HEK293 (cell line): ENCODE measurements around the gene WWTR1.

ENCODE experiments used
- CTCF ChIA-PET: fragments of 350-600 bp; formaldehyde crosslinking; extraction: SDS; loops from one replicate; lab custom pipeline; 2021; ENCODE audit warnings: antibody characterized with exemption; lab: Yijun Ruan, JAX
- POLR2A ChIA-PET: fragments of 300-600 bp; formaldehyde crosslinking; extraction: SDS; loops from one replicate; lab custom pipeline; 2020; ENCODE audit warnings: antibody characterized with exemption, inconsistent platforms; lab: Yijun Ruan, JAX
- H3K27ac ChIP-seq: fragments of 200-500 bp; sonication (Bioruptor generic); 2 replicates; pipeline ENCODE4 v1.5.1; 2014; ENCODE audit warnings: low read depth, low read length, control low read depth, inconsistent platforms; ENCODE audit errors: extremely low read depth
- H3K36me3 ChIP-seq, 2 experiments: fragments of 200-500 bp in 1 of 2; sonication (Bioruptor generic) in 1 of 2; 1 replicate in 1 of 2; 2 replicates in 1 of 2; pipeline ENCODE4 v1.5.1; 2014 to 2017; ENCODE audit warnings: inconsistent platforms in 2 of 2, low read length in 2 of 2; ENCODE audit not compliant: control insufficient read depth in 2 of 2, insufficient read depth in 1 of 2
- H3K4me1 ChIP-seq: fragments of 200-500 bp; sonication (Bioruptor generic); 2 replicates; pipeline ENCODE4 v1.5.1; 2014; ENCODE audit warnings: mild to moderate bottlenecking, low read length, inconsistent platforms; ENCODE audit not compliant: control insufficient read depth, insufficient read depth
- H3K4me3 ChIP-seq: 2 replicates; pipeline ENCODE4 v1.5.1; 2011; ENCODE audit warnings: low read depth, mild to moderate bottlenecking, control low read depth, low read length, moderate library complexity
- H3K9me3 ChIP-seq: fragments of 200-500 bp; sonication (Bioruptor generic); 2 replicates; pipeline ENCODE4 v1.5.1; 2014; ENCODE audit warnings: low read depth, low read length, inconsistent platforms; ENCODE audit not compliant: control insufficient read depth, insufficient read depth
- BCL11B ChIP-seq: fragments of 450-650 bp; formaldehyde crosslinking; IDR thresholded peaks from 2 replicates; pipeline ENCODE4 v1.5.1; 2016; ENCODE audit warnings: low read depth, missing biosample characterization, missing genetic modification characterization
- HOXC10 ChIP-seq: sonication (generic); formaldehyde crosslinking; IDR thresholded peaks from 2 replicates; pipeline ENCODE4 v1.8.1; 2023; ENCODE audit warnings: mild to moderate bottlenecking, missing genetic modification reagents
- KLF10 ChIP-seq: fragments of 450-650 bp; IDR thresholded peaks from 2 replicates; pipeline ENCODE4 v1.5.1; 2018; ENCODE audit warnings: missing biosample characterization, mild to moderate bottlenecking, missing genetic modification characterization
- MZF1 ChIP-seq: fragments of 450-650 bp; formaldehyde crosslinking; IDR thresholded peaks from 2 replicates; pipeline ENCODE4 v1.5.1; 2017; ENCODE audit warnings: missing biosample characterization, missing genetic modification characterization, borderline replicate concordance
- PBX3 ChIP-seq: sonication (generic); formaldehyde crosslinking; IDR thresholded peaks from 2 replicates; pipeline ENCODE4 v1.8.1; 2022; ENCODE audit warnings: mild to moderate bottlenecking, moderate library complexity, missing genetic modification reagents
- PRDM1 ChIP-seq: fragments of 450-650 bp; formaldehyde crosslinking; IDR thresholded peaks from 2 replicates; pipeline ENCODE4; 2016; ENCODE audit warnings: missing biosample characterization, missing genetic modification characterization
- RBAK ChIP-seq: fragments of 450-650 bp; formaldehyde crosslinking; IDR thresholded peaks from 2 replicates; pipeline ENCODE4 v1.5.1; 2016; ENCODE audit warnings: missing biosample characterization, missing genetic modification characterization
- SCRT1 ChIP-seq: fragments of 450-650 bp; formaldehyde crosslinking; IDR thresholded peaks from 2 replicates; pipeline ENCODE4 v1.5.1; 2016; ENCODE audit warnings: missing biosample characterization, missing genetic modification characterization, borderline replicate concordance
- SCRT2 ChIP-seq: fragments of 450-650 bp; formaldehyde crosslinking; IDR thresholded peaks from 2 replicates; pipeline ENCODE4 v1.5.1; 2016; ENCODE audit warnings: missing biosample characterization, missing genetic modification characterization
- TSHZ1 ChIP-seq: fragments of 450-650 bp; formaldehyde crosslinking; IDR thresholded peaks from 2 replicates; pipeline ENCODE4 v1.5.1; 2016; ENCODE audit warnings: missing biosample characterization, missing genetic modification characterization, borderline replicate concordance
- ZBTB20 ChIP-seq: fragments of 450-650 bp; formaldehyde crosslinking; IDR thresholded peaks from 2 replicates; pipeline ENCODE4 v1.5.1; 2016; ENCODE audit warnings: missing biosample characterization, missing genetic modification characterization
- ZBTB7A ChIP-seq: fragments of 450-650 bp; formaldehyde crosslinking; IDR thresholded peaks from 2 replicates; pipeline ENCODE4 v1.5.1; 2016; ENCODE audit warnings: low read depth, missing biosample characterization, missing genetic modification characterization
- ZNF10 ChIP-seq: fragments of 450-650 bp; formaldehyde crosslinking; IDR thresholded peaks from 2 replicates; pipeline ENCODE4 v1.5.1; 2017; ENCODE audit warnings: missing biosample characterization, missing genetic modification characterization
- ZNF114 ChIP-seq: fragments of 450-650 bp; formaldehyde crosslinking; IDR thresholded peaks from 2 replicates; pipeline ENCODE4 v1.5.0; 2017; ENCODE audit warnings: missing biosample characterization, missing genetic modification characterization
- ZNF140 ChIP-seq: fragments of 450-650 bp; formaldehyde crosslinking; IDR thresholded peaks from 2 replicates; pipeline ENCODE4 v1.5.1; 2016; ENCODE audit warnings: missing biosample characterization, missing genetic modification characterization
- ZNF184 ChIP-seq: fragments of 450-650 bp; IDR thresholded peaks from 2 replicates; pipeline ENCODE4 v1.5.1; 2018; ENCODE audit warnings: missing biosample characterization, mild to moderate bottlenecking, missing genetic modification characterization
- ZNF335 ChIP-seq: fragments of 450-650 bp; formaldehyde crosslinking; conservative IDR thresholded peaks from 2 replicates; pipeline ENCODE4 v1.5.1; 2016; ENCODE audit warnings: missing biosample characterization, missing genetic modification characterization
- ZNF341 ChIP-seq: fragments of 450-650 bp; formaldehyde crosslinking; IDR thresholded peaks from 2 replicates; pipeline ENCODE4; 2016; ENCODE audit warnings: low read depth, missing biosample characterization, missing genetic modification characterization
- ZNF398 ChIP-seq: fragments of 450-650 bp; formaldehyde crosslinking; IDR thresholded peaks from 2 replicates; pipeline ENCODE4 v1.5.1; 2017; ENCODE audit warnings: missing biosample characterization, missing genetic modification characterization
- ZNF513 ChIP-seq: fragments of 450-650 bp; IDR thresholded peaks from 2 replicates; pipeline ENCODE4 v1.5.1; 2018; ENCODE audit warnings: missing biosample characterization, missing genetic modification characterization
- ZNF548 ChIP-seq: fragments of 450-650 bp; formaldehyde crosslinking; IDR thresholded peaks from 2 replicates; pipeline ENCODE4 v1.5.1; 2016; ENCODE audit warnings: missing biosample characterization, missing genetic modification characterization
- ZNF549 ChIP-seq: fragments of 450-650 bp; IDR thresholded peaks from 2 replicates; pipeline ENCODE4 v1.5.1; 2018; ENCODE audit warnings: missing biosample characterization, missing genetic modification characterization, mild to moderate bottlenecking, inconsistent platforms, moderate library complexity
- ZNF561 ChIP-seq: fragments of 450-650 bp; IDR thresholded peaks from 2 replicates; pipeline ENCODE4 v1.5.1; 2018; ENCODE audit warnings: missing biosample characterization, missing genetic modification characterization, borderline replicate concordance
- ZNF623 ChIP-seq: fragments of 450-650 bp; formaldehyde crosslinking; IDR thresholded peaks from 2 replicates; pipeline ENCODE4 v1.5.1; 2016; ENCODE audit warnings: missing biosample characterization, missing genetic modification characterization
- ZNF791 ChIP-seq: fragments of 450-650 bp; formaldehyde crosslinking; IDR thresholded peaks from 2 replicates; pipeline ENCODE4 v1.5.1; 2016; ENCODE audit warnings: missing biosample characterization, missing genetic modification characterization

The WWTR1 gene

GRCh38 chr3:149479621-149480325, 178.1 kb downstream of the WWTR1 start (continued):
- TF ChIP-seq SCRT1 (no peak), ZNF184 (tag by site-specific recombination) (no peak), BCL11B (no peak), ZNF548 (no peak)

- H3K9me3 ChIP-seq = no peaks in the 10 kb centered on the region
- H3K4me1 ChIP-seq = no peaks in the 10 kb centered on the region
- no peaks in the 10 kb centered on the region for H3K36me3 ChIP-seq
- ChIA-PET POLR2A (interaction anchor here (0.6 kb wide), 1 partner anchor 28 kb away, joined by 3 read pairs; no protein-coding TSS in a partner anchor), CTCF (interaction anchor here (0.6 to 0.7 kb wide), 3 partner anchors 21 to 275 kb away, joined by 3 read pairs; no protein-coding TSS in a partner anchor)
- TF ChIP-seq KLF10 (no peak), ZNF549 (no peak), PBX3 (no peak), SCRT2 (tag by site-specific recombination) (no peak), HOXC10 (CRISPR knock-in tag) (no peak), ZNF513 (tag by site-specific recombination) (no peak), ZNF10 (tag by site-specific recombination) (no peak), ZNF791 (tag by site-specific recombination) (no peak), ZBTB20 (tag by site-specific recombination) (no peak), ZNF140 (no peak), ZNF623 (tag by site-specific recombination) (no peak), ZNF114 (no peak)
- no peak overlapping the region for H3K4me3 ChIP-seq
- H3K27ac ChIP-seq = no peak overlapping the region
These were observed 181.6 kb downstream of the WWTR1 start for GRCh38 chr3:149476225-149476624.

- Histone ChIP-seq H3K4me1 (no peaks in the 10 kb centered on the region), H3K27ac (no peak overlapping the region), H3K36me3 (no peaks in the 10 kb centered on the region), H3K4me3 (no peak overlapping the region), H3K9me3 (no peaks in the 10 kb centered on the region)
- ChIA-PET CTCF (interaction anchor here (0.6 to 0.7 kb wide), 2 partner anchors 20 to 276 kb away, joined by 3 read pairs; no protein-coding TSS in a partner anchor), POLR2A (no interaction called here)
- no peak for TF ChIP-seq PRDM1 (tag by site-specific recombination)
- no peak for TF ChIP-seq TSHZ1 (tag by site-specific recombination)
- TF ChIP-seq ZNF398 (tag by site-specific recombination) = no peak
- TF ChIP-seq ZNF341 (tag by site-specific recombination) = no peak
- TF ChIP-seq ZBTB7A = no peak
- no peak for TF ChIP-seq ZNF335 (tag by site-specific recombination)
- no peak for TF ChIP-seq RBAK (tag by site-specific recombination)
- TF ChIP-seq ZNF561 (tag by site-specific recombination) = no peak
- TF ChIP-seq MZF1 = no peak
These were observed 182.3 kb downstream of the WWTR1 start for GRCh38 chr3:149475451-149476060.
